ENCODE measurements around the gene SULT4A1. TPM values are rescaled to one million over a fixed set of nuclear protein-coding genes. Genes with fewer than 3 reads are reported as not detected.
A peak's percentile ranks its signal among the peaks of the same experiment; 100 is the strongest.

The SULT4A1 gene
- total RNA-seq, 1 experiment from 2014 or later: 8.4 TPM

- TF ChIP-seq CTCF (IDR thresholded peaks at IDR 0.05 in 2 of 3, conservative IDR thresholded peaks at IDR 0.05 in 1 of 3; ENCODE audit: borderline replicate concordance in 1 of 3, insufficient read depth in 1 of 3, low read depth in 2 of 3, low read length in 2 of 3): peak; percentile 13 to 50 (median 46); a peak in 5 of 6 replicates
- no peak for TF ChIP-seq SRF (IDR thresholded peaks at IDR 0.05; ENCODE audit: low read depth)
- TF ChIP-seq CBX3 (IDR thresholded peaks at IDR 0.05; ENCODE audit: low read depth): no peak
- no peak for TF ChIP-seq CEBPB (IDR thresholded peaks at IDR 0.05; ENCODE audit: low read depth)
Measured at GRCh38 chr22:43796567-43796966, 65.7 kb downstream of the SULT4A1 start (continued).

GRCh38 chr22:43795320-43795719, 67.0 kb downstream of the SULT4A1 start:
- Histone ChIP-seq H3K27ac (ENCODE audit: low read depth, low read length) (no peak overlapping the region), H3K4me3 (replicated peaks in 1 of 2; ENCODE audit: low read depth in 1 of 2, low read length in 2 of 2) (no peak overlapping the region), H3K9ac (ENCODE audit: low read length) (no peak overlapping the region), H3K79me2 (ENCODE audit: insufficient read depth, low read length) (no peaks in the 10 kb centered on the region), H2AFZ (ENCODE audit: low read depth, low read length, poor library complexity, severe bottlenecking) (no peak overlapping the region), H3K27me3 (ENCODE audit: insufficient read depth, low read length) (peaks cover 45% of the 10 kb centered on the region), H3K4me1 (ENCODE audit: control insufficient read depth in 1 of 2, insufficient read depth in 2 of 2, low read length in 2 of 2) (no peaks in the 10 kb centered on the region), H3K9me3 (ENCODE audit: control insufficient read depth in 1 of 2, insufficient read depth in 1 of 2, low read depth in 1 of 2, low read length in 2 of 2) (no peaks in the 10 kb centered on the region), H3K4me2 (ENCODE audit: low read length) (no peak overlapping the region), H4K20me1 (ENCODE audit: insufficient read depth) (no peaks in the 10 kb centered on the region), H3K9me2 (ENCODE audit: insufficient read depth) (no peaks in the 10 kb centered on the region), H3K36me3 (ENCODE audit: control insufficient read depth in 1 of 2, insufficient read depth in 2 of 2, low read length in 2 of 2) (no peaks in the 10 kb centered on the region)
- CTCF ChIA-PET: no interaction called here
- intact Hi-C loops (cut with micrococcal nuclease): no loop called here
- RAD21 ChIA-PET (ENCODE audit: low non-redundant PET in 1 of 2, low total read pairs in 2 of 2, uncharacterized antibody in 2 of 2, unreplicated experiment in 2 of 2): no interaction called here
- ATAC-seq (no peak), DNase-seq (ENCODE audit: low read depth, low spot score) (no peak)
- no TSS peak for BruUV-seq (replicated peaks)
- POLR2A ChIA-PET: no interaction called here
- TF ChIP-seq SIN3A (IDR thresholded peaks at IDR 0.05; ENCODE audit: low read depth): no peak
- no peak for TF ChIP-seq SRF (IDR thresholded peaks at IDR 0.05; ENCODE audit: low read depth)
- TF ChIP-seq JUND (IDR thresholded peaks at IDR 0.05): no peak
- no peak for TF ChIP-seq SP1 (IDR thresholded peaks at IDR 0.05; ENCODE audit: low read depth)
- no peak for TF ChIP-seq ZBTB33 (IDR thresholded peaks at IDR 0.05; ENCODE audit: extremely low read depth, insufficient replicate concordance, low read length)
- no peak for TF ChIP-seq TCF7L2 (IDR thresholded peaks at IDR 0.05; ENCODE audit: borderline replicate concordance, extremely low read depth, insufficient read depth, insufficient read length)
- TF ChIP-seq EZH2 (IDR thresholded peaks at IDR 0.05): no peak
- no peak for TF ChIP-seq REST (IDR thresholded peaks at IDR 0.05; ENCODE audit: low read depth)
- no peak for TF ChIP-seq EGR1 (IDR thresholded peaks at IDR 0.05; ENCODE audit: low read depth)
- TF ChIP-seq YY1 (IDR thresholded peaks at IDR 0.05; ENCODE audit: extremely low read depth, insufficient replicate concordance, low read depth, low read length): no peak
- TF ChIP-seq ATF3 (IDR thresholded peaks at IDR 0.05): no peak
- TF ChIP-seq CBX3 (IDR thresholded peaks at IDR 0.05; ENCODE audit: low read depth): no peak
- no peak for TF ChIP-seq ZFX (IDR thresholded peaks at IDR 0.05)
- TF ChIP-seq RAD21 (IDR thresholded peaks at IDR 0.05; ENCODE audit: low read depth): no peak
- TF ChIP-seq MAX (IDR thresholded peaks at IDR 0.05): no peak

Data from HCT116 (cell line).